Activated CD8-positive, alpha-beta memory T cell treated with anti-CD3 and anti-CD28 coated beads, Interleukin-2, amount 50 U/mL, for 48 hours (primary cell): ENCODE results near the gene NAV3.

Experiments used
- DNase-seq: peaks from one replicate; pipeline ENCODE4 v3.0.0-alpha.2; 2020

NAV3 gene

GRCh38 chr12:78143717-78144116 lies 313.0 kb downstream of the NAV3 start:
- DNase-seq = no peak

DNA sequence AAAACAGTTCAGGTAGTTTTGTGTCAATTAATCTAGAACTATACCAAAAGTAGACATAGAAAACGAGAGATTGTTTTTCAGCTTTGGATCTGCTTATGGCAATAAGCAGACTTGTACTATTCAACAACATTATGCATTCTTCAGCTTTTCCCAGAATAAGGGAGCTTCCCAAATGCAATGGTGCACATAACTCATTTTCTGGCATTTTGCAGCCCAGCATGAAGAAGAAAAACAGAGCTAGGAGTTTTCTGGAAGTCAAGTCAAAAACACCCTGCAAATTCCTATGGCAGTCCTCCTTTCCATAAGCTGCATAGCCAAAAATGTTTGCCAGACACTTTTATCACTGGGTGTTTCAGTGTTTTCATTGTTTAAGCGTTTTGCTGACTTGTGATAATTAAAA lies 314.7 kb downstream of the NAV3 start:
- DNase-seq = no peak

- DNase-seq = no peak
These were observed 315.7 kb downstream of the NAV3 start for GRCh38 chr12:78146365-78146772.

- no peak for DNase-seq
These were observed 318.8 kb downstream of the NAV3 start for GRCh38 chr12:78149459-78149858.

DNA sequence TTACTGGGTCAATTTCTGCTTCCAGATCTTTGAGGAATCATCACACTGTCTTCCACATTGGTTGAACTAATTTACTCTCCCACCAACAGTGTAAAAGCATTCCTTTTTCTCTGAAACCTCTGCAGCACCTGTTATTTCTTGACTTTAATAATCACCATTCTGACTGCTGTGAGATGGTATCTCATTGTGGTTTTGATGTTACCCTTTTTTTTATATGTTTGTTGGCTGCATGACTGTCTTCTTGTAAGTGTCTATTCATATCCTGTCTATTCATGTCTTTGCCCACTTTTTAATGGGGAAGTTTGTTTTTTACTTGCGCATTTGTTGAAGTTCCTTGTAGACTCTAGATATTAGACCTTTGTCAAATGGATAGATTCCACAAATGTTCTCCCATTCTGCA lies 324.9 kb downstream of the NAV3 start:
- DNase-seq = no peak

DNA sequence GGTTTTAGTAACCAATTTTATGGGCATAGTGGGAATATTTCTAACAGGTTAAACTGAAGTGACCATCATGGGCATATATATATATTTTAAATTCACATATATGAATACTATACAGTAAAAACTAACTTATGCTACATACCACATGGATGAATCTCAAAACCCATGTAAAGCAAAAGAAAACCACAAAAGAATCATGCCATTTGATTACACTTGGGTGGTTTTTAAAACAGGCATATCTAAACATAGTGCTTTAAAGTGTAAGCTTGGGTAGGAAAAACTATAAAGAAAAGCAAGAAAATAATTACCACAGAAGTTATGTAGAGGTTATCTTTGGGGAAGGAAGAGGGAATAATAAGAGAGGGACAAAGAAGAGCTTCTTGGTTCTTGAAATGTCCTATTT lies 326.1 kb downstream of the NAV3 start:
- no peak for DNase-seq

GRCh38 chr12:78157199-78157598 lies 326.5 kb downstream of the NAV3 start:
- DNase-seq = no peak

- no peak for DNase-seq
These were observed 333.5 kb downstream of the NAV3 start for GRCh38 chr12:78164154-78164553.

DNA sequence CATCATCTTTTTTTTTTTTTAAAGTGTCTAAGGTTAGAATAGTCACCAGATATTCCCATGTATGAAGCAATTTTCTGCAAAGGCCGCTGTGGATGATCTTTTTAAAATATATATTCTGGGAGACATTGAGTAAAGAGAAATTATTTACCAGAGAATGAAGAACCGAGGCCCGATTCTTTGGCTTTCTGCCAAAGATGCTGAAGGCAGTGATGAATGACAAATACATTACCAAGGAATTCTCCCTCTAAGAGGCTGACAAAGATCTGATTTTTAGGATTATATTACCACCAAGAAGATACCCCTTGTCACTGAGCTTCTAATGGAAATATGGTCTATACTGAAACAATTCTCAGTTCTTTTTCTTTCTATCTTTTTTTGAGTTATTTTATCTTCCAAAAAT lies 336.8 kb downstream of the NAV3 start:
- no peak for DNase-seq

DNA sequence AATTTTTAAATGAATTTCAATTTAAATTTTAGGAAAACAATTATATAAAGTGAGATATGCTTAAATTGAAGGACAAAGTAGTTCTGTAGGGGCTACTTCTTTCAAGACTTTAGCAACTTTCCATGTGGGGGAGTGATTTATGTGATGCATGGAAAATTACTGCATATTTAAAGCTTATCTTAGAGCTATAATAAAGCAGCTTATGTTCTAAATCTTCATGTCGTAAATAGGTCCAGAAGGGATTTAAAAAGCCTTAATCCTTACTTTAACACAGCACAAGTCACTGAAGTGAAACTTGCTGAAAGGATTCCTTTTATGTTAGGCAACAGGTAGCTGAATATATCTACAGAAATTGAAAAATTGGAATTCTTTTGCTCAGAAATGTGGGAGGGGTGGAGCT lies 340.4 kb downstream of the NAV3 start:
- DNase-seq = no peak

DNA sequence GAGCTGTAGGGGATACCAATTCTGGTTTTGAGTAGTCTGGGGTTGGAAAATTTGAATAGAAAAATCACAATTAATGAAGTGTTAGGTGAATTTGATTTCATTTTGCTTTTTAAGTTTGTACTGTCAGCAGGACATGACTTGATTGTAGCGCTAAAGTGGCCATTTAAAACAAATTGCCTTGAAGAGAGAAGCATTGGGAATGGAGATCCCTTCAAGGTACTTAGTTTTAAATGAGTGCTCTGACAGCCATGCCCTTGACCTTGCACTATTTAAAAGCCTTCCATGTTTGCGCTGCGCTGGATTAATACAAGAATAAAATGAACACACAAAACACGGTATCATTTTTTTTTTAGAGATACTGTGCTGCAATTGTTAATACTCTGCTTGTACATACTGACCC lies 345.9 kb downstream of the NAV3 start:
- DNase-seq = no peak

- no peak for DNase-seq
These were observed 346.6 kb downstream of the NAV3 start for GRCh38 chr12:78177298-78177697.

GRCh38 chr12:78179346-78179745 lies 348.7 kb downstream of the NAV3 start:
- DNase-seq = no peak

DNA sequence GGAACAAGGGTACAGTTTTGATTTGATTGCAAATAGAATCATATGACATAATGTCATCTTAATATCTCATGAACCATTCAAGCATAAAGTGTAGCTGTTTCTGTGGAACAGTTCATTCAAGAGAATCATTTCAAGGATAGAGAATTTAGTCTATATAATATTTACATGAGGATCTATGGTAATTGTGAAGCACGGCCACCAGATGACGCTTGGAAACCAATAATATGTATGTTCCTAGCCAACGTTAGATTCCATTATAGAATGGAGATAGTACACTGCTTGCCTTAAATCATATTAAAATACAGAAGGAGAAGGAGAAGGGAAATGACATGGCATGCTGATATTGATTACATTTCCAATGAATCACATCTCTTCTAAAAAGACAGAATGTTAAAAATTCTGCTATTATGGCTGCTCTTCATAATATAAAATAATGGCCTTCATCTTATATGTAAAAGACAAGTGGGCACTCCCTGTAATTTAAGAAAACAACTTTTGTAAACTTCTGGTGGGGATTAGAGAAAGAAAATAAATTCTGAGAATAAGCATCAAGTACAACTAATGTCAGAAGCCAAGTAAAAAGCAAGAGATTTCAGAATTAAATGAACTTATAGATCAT lies 351.0 kb downstream of the NAV3 start:
- no peak for DNase-seq

DNA sequence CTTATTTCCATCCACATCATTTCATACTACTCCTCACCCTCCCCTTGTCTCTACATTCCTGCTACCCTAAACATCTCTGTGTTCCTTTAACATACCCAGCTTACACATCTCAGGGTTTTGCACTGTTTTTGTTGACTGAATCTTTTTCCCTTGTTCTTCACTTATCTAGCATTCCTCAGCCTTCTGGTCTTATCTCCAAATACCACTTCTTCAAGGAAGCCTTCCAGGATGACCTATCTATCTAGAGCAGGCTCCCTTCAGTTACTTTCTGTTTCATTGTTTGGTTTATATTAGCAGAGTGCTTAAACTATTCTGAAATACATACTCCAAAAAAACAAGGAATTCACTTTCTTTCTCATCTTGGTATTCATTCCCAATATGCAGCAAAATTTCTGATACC lies 353.1 kb downstream of the NAV3 start:
- DNase-seq = no peak

- no peak for DNase-seq
These were observed 354.4 kb downstream of the NAV3 start for GRCh38 chr12:78185109-78185508.

- no peak for DNase-seq
These were observed 355.0 kb downstream of the NAV3 start for GRCh38 chr12:78185651-78186050.

DNA sequence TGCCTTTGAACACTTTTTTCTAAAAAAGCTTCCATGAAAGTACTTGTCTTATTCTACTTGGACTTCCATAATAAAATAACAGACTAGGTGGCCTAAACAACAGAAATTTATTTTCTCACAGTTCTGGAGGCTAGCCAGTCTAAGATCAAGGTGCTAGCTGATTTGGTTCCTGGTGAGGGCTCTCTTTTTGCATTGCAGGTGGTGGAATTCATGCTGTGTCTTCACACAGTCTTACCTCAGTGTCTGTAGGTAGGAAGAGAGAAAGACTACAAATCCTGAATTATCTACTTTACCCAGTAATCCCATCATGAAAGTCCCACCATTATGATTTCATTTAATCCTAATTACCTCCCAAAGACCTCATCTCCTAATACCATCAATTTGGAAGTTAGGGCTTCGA lies 356.0 kb downstream of the NAV3 start:
- DNase-seq = no peak

DNA sequence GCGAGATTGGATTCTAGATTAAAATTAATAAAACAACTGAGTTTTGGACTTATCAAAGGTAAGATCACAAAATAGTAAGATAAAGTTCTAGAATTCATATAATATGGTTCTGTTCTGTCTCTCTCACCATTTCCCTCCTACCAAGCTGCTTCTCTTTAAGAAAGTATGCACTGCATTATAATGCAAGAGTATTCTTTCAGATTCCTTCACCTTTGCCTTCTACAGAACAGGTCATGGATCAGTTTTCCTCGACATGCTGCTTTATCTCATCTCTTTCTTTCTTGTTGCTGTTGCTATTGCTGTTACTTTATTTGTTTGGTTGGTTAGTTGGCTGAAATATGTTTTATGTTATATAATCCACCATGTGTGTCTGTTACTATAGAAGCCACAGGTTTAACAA lies 357.0 kb downstream of the NAV3 start:
- no peak for DNase-seq

GRCh38 chr12:78189656-78190055 lies 359.0 kb downstream of the NAV3 start:
- DNase-seq = no peak

DNA sequence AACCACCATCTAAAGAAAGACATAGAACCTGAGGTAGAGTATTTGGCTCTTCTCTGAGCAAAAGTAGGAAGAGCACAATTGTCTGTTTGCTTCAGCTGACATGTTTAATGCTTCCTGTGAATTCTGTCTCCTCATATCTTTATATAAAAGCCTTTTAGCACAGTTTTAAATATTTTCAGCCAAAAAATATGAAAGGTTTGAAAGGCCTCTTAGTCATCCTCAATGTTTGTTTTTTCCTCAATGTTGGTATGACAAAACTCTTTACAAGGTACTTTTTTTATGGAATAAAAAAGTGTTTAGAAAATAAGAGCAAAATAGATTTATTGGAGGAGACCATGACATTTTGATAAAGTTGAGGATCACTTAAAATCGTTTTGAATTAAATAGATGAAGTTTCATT lies 360.9 kb downstream of the NAV3 start:
- no peak for DNase-seq

DNA sequence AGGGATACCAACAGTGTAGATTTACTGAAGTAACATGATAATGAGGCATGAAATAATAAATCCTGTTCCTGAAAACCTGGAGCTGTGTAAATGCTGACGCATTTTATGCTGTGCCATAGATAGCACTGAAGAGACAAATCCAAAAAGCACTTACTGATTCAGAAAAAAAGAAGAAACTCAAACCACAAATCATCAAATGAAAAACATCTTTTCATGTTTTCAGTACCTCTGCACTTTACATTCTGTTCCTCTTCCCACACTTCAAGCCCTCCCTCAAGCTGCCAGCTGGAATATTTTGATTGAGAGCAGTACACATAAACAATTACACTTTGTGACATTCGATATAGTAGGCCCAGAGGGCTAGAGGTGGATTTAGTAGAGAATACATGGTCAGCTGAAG lies 362.3 kb downstream of the NAV3 start:
- DNase-seq = no peak

DNA sequence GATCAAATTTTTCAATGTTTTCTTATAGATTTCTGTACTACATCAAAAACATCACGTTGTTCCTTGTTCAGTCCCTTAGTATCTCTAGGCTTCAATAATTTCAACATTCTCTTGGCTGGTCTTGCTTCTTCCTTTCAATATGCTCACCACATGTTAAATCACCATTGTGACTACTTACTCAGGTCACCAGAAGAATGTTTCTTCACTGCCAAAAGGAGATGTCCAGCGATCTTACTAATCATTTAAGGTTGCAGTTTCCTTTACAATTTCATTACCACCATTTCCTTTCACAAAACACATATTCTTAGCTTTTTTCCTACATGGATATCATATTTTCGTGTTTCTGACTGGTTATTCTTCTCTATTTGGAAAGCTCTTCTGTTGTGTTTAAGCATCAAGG lies 363.8 kb downstream of the NAV3 start:
- DNase-seq = no peak

DNA sequence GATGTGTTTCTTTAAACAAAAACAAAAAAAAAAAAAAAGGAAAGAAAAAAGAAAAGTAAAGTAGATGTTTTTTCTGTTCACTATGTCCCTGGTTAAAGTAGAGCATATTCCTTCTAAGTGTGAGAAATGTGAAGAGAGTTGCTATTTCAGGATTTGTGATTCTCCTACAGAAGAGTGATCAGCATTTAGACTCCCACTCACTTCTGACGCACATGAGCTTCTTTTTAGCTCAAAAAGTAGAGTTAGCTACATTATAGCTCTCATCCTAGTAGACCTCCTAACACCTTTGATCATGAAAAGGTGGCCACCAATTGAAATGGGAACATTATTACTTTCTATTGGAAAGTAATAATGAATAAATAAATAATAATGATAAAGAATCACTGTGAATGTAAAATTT lies 368.2 kb downstream of the NAV3 start:
- DNase-seq = no peak

DNA sequence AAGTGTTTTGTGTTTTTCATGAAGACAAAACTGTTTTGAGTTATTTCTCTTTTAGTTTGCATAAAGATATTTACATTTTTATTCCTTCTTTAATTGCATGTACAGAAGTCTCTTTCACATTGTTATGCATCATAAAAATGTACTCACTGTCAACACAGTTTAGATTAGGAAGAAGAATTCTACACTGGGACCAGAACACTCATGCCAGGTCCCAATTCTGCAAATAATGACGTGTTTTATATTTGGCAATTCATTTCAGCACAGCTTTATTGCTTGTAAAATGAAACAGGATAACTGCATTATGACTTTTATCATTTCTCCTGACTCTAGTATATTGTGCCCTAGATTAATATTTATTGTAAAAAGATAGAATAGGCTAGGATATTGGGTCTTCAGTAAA lies 369.2 kb downstream of the NAV3 start:
- no peak for DNase-seq

- DNase-seq = no peak
These were observed 374.2 kb downstream of the NAV3 start for GRCh38 chr12:78204926-78205325.
